Heart right ventricle (tissue), 16 donors: ENCODE data around the gene CGGBP1. TPM values are rescaled to one million over a fixed set of nuclear protein-coding genes. Genes with fewer than 3 reads are reported as not detected.

Source experiments
- ATAC-seq, 8 donors: fragments of 200-7000 bp; cut with Tn5 transposase; one replicate each; pipeline ENCODE4 v1.9.1; 2020; ENCODE audit warnings: mild to moderate bottlenecking in 8 of 8, moderate library complexity in 8 of 8, moderate number of reproducible peaks in 1 of 8
- DNase-seq, 2 donors: peaks; one replicate each; pipeline ENCODE4 v3.0.0-alpha.2; 2020
- H3K27ac ChIP-seq, 10 donors: fragments of 200-600 bp; sonication (generic) in 2 of 10; one replicate each; pipeline versions ENCODE4 v1.5.0 to v1.8.0; 2020 to 2022; ENCODE audit warnings: mild to moderate bottlenecking in 3 of 10
- H3K27me3 ChIP-seq, 7 donors: fragments of 200-600 bp; one replicate each; pipeline ENCODE4 v1.8.0; 2021 to 2022; ENCODE audit warnings: mild to moderate bottlenecking in 2 of 7
- H3K36me3 ChIP-seq, 9 donors: fragments of 200-600 bp; sonication (generic) in 1 of 9; one replicate each; pipeline versions ENCODE4 v1.5.0 to v1.8.0; 2020 to 2022; ENCODE audit warnings: mild to moderate bottlenecking in 2 of 9
- H3K4me1 ChIP-seq, 9 donors: fragments of 200-600 bp; sonication (generic) in 1 of 9; one replicate each; pipeline versions ENCODE4 v1.5.0 to v1.8.0; 2020 to 2022; ENCODE audit warnings: mild to moderate bottlenecking in 4 of 9
- H3K4me3 ChIP-seq, 10 donors: fragments of 200-600 bp; sonication (generic) in 2 of 10; one replicate each; pipeline versions ENCODE4 v1.5.0 to v1.8.0; 2020 to 2022; ENCODE audit warnings: mild to moderate bottlenecking in 7 of 10, moderate library complexity in 2 of 10
- H3K9me3 ChIP-seq, 11 donors: fragments of 200-600 bp in 10 of 11; sonication (generic) in 2 of 11; one replicate each; pipeline versions ENCODE4 v1.5.0 to v1.8.0; 2013 to 2022; ENCODE audit warnings: mild to moderate bottlenecking in 2 of 11, control low read depth in 1 of 11, moderate library complexity in 1 of 11
- WGBS, 2 donors: extraction: QIAGEN DNeasy Blood & Tissue Kit; methylation state at CpG; one replicate each; pipeline ENCODE4 v1.1.7; 2013; ENCODE audit warnings: inconsistent platforms in 1 of 2; 5-methylcytosine and 5-hydroxymethylcytosine counted together
- intact Hi-C, 10 donors: fragments of 100-400 bp; cut with DNase I; formaldehyde crosslinking; loops; one replicate each; pipeline versions ENCODE4 v1.11.1 to v1.14.2; 2022
- polyA plus RNA-seq, 2 donors: library from polyadenylated mRNA; stranded (reverse); fragments of 200-250 nt; gene quantifications; one replicate each; pipeline ENCODE4 v1.2.3, GENCODE V29; 2013
- total RNA-seq, 10 donors: library from RNA; stranded (reverse); fragmentation: NEBNext Ultra II Directional in 3 of 10; extraction: Animal tissue kit (Norgen Biotek cat#: 25700) in 3 of 10; gene quantifications; one replicate each; pipeline versions ENCODE4 v1.2.1 to v1.2.4, GENCODE V29; 2021 to 2023
- TF ChIP-seq, protein P1 (sequence below), 9 donors: fragments of 200-600 bp; sonication (generic) in 2 of 9; IDR thresholded peaks; one replicate each; pipeline versions ENCODE4 v1.5.0 to v1.8.0; 2021 to 2022; ENCODE audit warnings: antibody characterized with exemption in 9 of 9, mild to moderate bottlenecking in 5 of 9, moderate library complexity in 1 of 9
- donor health status: Arrhythmogenic right ventricular cardiomyopathy.
- donor health status: ischemic (EF 13 %, LVEDD 7.1; RV severe dilation, severe dysfunction).
- donor health status: healthy with polysubstance abuse.
- donor health status: DM: no; HTN: yes; CAD: no.
- donor health status: DM: no; HTN: no; CAD: no.
- donor health status: ischemic (EF 25% LVEDD 6.9; RV normal size, moderate dysfunction).
- donor health status: ischemic (EF 25% LVEDD 5.7; RV mildly dilated, moderate dysfunction).
- donor health status: healthy.
- donor health status: DM: yes; HTN: yes; CAD: no.
- donor health status: Ischemic cardiomyopathy.
- donor health status: ischemic (EF 35%, LVEDD 5.7; RV mildly dilated, moderate dysfunction).
- donor health status: nonischemic (EF 11% LVEDD 7.7; RV severe dilation, severe dysfunction).
- donor health status: DM: yes; HTN: yes; CAD: no.
- donor health status: PGD.
- donor health status: ischemic (EF 29% LVEDD 5.4; RV normal size, mild dysfunction).
- donor health status: nonischemic (EF 23%, LVEDD 6.1; RV moderate dilation, normal function).

CGGBP1 gene
- total and polyA plus RNA-seq, 12 donors = 28.1 to 63.0 (median 44.4) TPM

GRCh38 chr3:88033079-88033478 is 25.7 kb downstream of the CGGBP1 start:
- TF ChIP-seq, protein P1, sequence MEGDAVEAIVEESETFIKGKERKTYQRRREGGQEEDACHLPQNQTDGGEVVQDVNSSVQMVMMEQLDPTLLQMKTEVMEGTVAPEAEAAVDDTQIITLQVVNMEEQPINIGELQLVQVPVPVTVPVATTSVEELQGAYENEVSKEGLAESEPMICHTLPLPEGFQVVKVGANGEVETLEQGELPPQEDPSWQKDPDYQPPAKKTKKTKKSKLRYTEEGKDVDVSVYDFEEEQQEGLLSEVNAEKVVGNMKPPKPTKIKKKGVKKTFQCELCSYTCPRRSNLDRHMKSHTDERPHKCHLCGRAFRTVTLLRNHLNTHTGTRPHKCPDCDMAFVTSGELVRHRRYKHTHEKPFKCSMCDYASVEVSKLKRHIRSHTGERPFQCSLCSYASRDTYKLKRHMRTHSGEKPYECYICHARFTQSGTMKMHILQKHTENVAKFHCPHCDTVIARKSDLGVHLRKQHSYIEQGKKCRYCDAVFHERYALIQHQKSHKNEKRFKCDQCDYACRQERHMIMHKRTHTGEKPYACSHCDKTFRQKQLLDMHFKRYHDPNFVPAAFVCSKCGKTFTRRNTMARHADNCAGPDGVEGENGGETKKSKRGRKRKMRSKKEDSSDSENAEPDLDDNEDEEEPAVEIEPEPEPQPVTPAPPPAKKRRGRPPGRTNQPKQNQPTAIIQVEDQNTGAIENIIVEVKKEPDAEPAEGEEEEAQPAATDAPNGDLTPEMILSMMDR (IDR thresholded peaks at IDR 0.05) = no peak
- 88 to 94% methylated on average over 2 of the region's 2 CpGs for WGBS, 2 donors
- intact Hi-C loops = no loop called here
- H3K27me3 ChIP-seq = no peaks in the 10 kb centered on the region
- H3K27ac ChIP-seq = no peak overlapping the region
- peaks cover 0 to 27% (median 15%) of the 10 kb centered on the region in 9 donors for H3K4me1 ChIP-seq
- no peaks in the 10 kb centered on the region for H3K36me3 ChIP-seq
- H3K9me3 ChIP-seq = peaks cover 0 to 10% (median 0%) of the 10 kb centered on the region in 11 donors
- ATAC-seq (no peak), DNase-seq (no peak)
- no peak overlapping the region for H3K4me3 ChIP-seq

DNA sequence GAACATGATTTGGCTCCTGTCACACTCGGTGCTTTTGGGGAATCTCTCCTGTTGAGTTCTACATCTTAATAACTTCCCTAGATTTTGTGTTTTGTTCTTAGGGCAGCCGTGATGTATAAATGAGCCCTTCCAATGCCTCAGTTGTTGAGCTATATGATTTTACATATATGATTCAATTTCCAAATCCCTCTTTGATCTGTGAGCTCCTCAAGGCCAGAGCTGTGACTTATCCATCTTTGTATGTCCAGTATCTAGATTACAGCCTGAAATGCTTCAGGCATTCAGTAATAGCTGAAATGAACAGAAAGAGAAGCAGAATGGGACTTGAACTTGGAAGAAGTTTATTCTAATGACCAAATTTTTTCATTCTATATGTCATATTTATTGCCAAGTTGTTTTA is 26.6 kb downstream of the CGGBP1 start:
- ATAC-seq (no peak), DNase-seq (no peak)
- Histone ChIP-seq H3K9me3 (peaks cover 0 to 18% (median 0%) of the 10 kb centered on the region in 11 donors), H3K27ac (peak overlapping the region in 8 of 10 donors; percentile 47 to 77 (median 62)), H3K4me3 (peak overlapping the region; percentile 8 to 53 (median 41)), H3K27me3 (no peaks in the 10 kb centered on the region), H3K4me1 (peaks cover 0 to 27% (median 15%) of the 10 kb centered on the region in 9 donors), H3K36me3 (no peaks in the 10 kb centered on the region)
- intact Hi-C loops = no loop called here
- TF ChIP-seq, protein P1 (IDR thresholded peaks at IDR 0.05) = no peak
- 35 to 66% methylated on average over 2 of the region's 2 CpGs for WGBS, 2 donors

DNA sequence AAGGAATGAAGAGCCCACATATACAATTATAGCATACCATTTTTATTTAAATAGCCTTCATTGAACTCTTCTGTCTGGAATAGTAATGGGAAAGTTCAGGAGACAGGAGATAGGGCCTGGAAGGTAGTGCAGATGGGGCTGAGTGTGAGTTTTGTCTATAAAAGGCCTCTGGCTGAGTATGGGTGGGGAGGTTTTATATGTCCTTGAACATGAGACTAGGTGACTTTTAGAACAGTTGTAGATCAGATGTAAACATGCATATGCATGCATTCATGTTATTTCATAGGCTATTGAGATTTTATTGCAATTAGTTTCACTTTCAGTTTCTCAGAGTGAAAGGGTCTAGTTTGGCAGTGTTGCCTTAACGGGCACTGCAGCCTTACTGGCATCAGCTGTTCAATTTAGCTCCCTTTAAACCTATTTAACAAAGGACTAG is 27.1 kb downstream of the CGGBP1 start:
- H3K36me3 ChIP-seq = no peaks in the 10 kb centered on the region
- H3K9me3 ChIP-seq = peaks cover 0 to 24% (median 3%) of the 10 kb centered on the region in 11 donors
- 8 to 19% methylated on average over 1 of the region's 1 CpG for WGBS, 2 donors
- H3K27ac ChIP-seq = peak overlapping the region in 9 of 10 donors; percentile 14 to 77 (median 58)
- ATAC-seq (peak in 7 of 8 donors; percentile 33 to 70 (median 56)), DNase-seq (no peak)
- H3K27me3 ChIP-seq = no peaks in the 10 kb centered on the region
- intact Hi-C loops = no loop called here
- H3K4me3 ChIP-seq = peak overlapping the region; percentile 8 to 53 (median 41)
- H3K4me1 ChIP-seq = peaks cover 0 to 27% (median 15%) of the 10 kb centered on the region in 9 donors
- TF ChIP-seq, protein P1 (IDR thresholded peaks at IDR 0.05) = no peak

GRCh38 chr3:88030210-88030609 is 28.6 kb downstream of the CGGBP1 start:
- Histone ChIP-seq H3K27ac (peak overlapping the region in 1 of 10 donors; percentile 13), H3K4me3 (peak overlapping the region in 7 of 10 donors; percentile 4 to 32 (median 24)), H3K36me3 (no peaks in the 10 kb centered on the region), H3K4me1 (peaks cover 0 to 27% (median 15%) of the 10 kb centered on the region in 9 donors), H3K9me3 (peaks cover 0 to 35% (median 4%) of the 10 kb centered on the region in 11 donors), H3K27me3 (no peaks in the 10 kb centered on the region)
- TF ChIP-seq, protein P1 (IDR thresholded peaks at IDR 0.05) = no peak
- 51 to 65% methylated on average over 3 of the region's 3 CpGs for WGBS, 2 donors
- intact Hi-C loops = no loop called here
- DNase-seq = no peak
- no peak for ATAC-seq
